A549 (cell line): Measurements from ENCODE around the gene ADORA2B.

Source experiments
- ESRRA ChIP-seq: fragments of 150-350 bp; IDR thresholded peaks from 2 replicates; pipeline ENCODE4 v1.6.1; 2014; ENCODE audit warnings: mild to moderate bottlenecking, low read length, borderline replicate concordance
- HOXA7 ChIP-seq: fragments of 250-450 bp; sonication (Bioruptor Pico); IDR thresholded peaks from 2 replicates; pipeline ENCODE4 v1.5.0; 2020; ENCODE audit warnings: mild to moderate bottlenecking, moderate library complexity
- POLR2AphosphoS2 ChIP-seq: conservative IDR thresholded peaks from 2 replicates; pipeline ENCODE4 v1.6.1; 2012; ENCODE audit warnings: low read length, improper control_type of control experiment, inconsistent platforms
- RCOR1 ChIP-seq: fragments of 150-350 bp; IDR thresholded peaks from 2 replicates; pipeline ENCODE4 v1.6.1; 2014; ENCODE audit warnings: antibody characterized with exemption, low read length, low read depth
- TF ChIP-seq, protein P1 (sequence below): fragments of >200 bp; sonication (Bioruptor Twin); formaldehyde crosslinking; IDR thresholded peaks from 3 replicates; pipeline ENCODE4 v1.5.1; 2016
- TF ChIP-seq, protein P2 (sequence below): fragments of 150-350 bp; IDR thresholded peaks from 2 replicates; pipeline ENCODE4 v1.6.1; 2014; ENCODE audit warnings: low read depth, mild to moderate bottlenecking, low read length

DNA sequence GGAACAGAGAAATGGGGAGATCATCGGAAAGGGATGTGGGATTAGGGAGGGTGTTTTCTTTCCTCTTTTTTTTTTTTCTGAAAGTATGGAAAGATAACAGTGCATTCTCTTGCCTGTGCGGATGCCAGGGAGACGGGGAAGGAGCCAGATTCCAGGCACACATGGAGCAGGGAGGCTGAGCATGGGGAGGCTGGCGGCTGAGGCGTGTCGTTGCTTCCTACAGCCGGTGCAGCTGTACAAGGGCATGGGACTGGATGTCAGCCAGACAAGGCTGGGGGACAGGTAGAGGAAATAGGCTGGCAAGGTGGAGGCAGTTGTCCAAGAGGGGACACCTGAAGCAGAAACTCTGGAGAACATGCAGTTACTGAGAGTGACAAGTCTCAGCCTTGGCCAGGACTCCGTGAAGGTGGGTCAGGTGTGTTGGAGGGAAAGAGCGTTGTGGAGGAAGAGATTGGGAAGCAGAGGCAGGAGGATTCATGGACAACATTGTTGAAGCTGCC lies 16.6 kb upstream of the ADORA2B start:
- TF ChIP-seq POLR2AphosphoS2 (no peak), HOXA7 (CRISPR knock-in tag) (no peak), ESRRA (no peak), RCOR1 (no peak)
- TF ChIP-seq, protein P1, sequence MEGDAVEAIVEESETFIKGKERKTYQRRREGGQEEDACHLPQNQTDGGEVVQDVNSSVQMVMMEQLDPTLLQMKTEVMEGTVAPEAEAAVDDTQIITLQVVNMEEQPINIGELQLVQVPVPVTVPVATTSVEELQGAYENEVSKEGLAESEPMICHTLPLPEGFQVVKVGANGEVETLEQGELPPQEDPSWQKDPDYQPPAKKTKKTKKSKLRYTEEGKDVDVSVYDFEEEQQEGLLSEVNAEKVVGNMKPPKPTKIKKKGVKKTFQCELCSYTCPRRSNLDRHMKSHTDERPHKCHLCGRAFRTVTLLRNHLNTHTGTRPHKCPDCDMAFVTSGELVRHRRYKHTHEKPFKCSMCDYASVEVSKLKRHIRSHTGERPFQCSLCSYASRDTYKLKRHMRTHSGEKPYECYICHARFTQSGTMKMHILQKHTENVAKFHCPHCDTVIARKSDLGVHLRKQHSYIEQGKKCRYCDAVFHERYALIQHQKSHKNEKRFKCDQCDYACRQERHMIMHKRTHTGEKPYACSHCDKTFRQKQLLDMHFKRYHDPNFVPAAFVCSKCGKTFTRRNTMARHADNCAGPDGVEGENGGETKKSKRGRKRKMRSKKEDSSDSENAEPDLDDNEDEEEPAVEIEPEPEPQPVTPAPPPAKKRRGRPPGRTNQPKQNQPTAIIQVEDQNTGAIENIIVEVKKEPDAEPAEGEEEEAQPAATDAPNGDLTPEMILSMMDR, result no peak
- TF ChIP-seq, protein P2, sequence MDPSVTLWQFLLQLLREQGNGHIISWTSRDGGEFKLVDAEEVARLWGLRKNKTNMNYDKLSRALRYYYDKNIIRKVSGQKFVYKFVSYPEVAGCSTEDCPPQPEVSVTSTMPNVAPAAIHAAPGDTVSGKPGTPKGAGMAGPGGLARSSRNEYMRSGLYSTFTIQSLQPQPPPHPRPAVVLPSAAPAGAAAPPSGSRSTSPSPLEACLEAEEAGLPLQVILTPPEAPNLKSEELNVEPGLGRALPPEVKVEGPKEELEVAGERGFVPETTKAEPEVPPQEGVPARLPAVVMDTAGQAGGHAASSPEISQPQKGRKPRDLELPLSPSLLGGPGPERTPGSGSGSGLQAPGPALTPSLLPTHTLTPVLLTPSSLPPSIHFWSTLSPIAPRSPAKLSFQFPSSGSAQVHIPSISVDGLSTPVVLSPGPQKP, result no peak
